ENCODE measurements around the gene ACTR10. TPM values are rescaled to one million over a fixed set of nuclear protein-coding genes. Genes with fewer than 3 reads are reported as not detected.
"Not testable (repeated sequence)": the region's sequence is repeated elsewhere in the genome, so short reads cannot be mapped to it uniquely, and the experiment has no call there.

The ACTR10 gene
- total and polyA plus RNA-seq, 2 donors = 73.1 to 145 TPM

DNA sequence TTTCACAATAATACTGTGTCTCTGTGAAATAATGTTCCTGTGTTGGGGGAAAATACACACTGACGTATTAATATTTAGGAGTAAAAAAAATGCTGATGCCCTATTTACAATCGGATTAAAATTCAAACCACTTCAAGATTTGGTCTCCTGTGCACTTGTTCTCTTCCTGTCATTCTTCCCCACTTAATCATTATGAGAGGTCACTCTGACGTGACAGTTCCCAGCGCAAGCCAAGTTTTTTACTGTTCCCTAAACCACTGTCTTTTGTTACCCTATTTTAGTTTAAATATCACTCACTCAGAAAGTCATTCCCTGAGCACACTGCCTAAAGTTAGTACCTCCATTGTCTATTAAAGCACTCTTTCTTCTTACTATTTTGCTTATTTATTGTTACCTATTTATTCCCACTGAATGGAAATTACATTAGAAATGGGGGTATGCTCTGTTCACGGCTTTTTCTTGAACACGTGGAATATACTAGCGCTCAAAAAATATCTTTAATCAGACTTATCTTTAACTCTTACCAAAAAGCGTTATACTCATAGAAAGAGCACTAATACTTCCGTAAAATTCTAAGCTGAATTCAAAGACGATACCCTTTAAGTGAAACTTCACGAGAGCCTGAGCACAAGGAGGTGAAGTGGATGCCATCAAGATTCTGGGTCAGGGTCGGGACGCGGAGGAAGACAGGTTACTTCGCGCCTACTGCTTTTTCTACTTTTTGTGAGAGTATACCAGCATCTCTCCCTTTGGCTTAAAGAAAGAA is 44.0 kb downstream of the ACTR10 start:
- Histone ChIP-seq H3K4me3 (ENCODE audit: low read length in 2 of 2) (peak overlapping the region; percentile 57 to 67), H3K36me3 (ENCODE audit: control insufficient read depth in 2 of 2, insufficient read depth in 2 of 2, low read length in 1 of 2) (peaks cover 0 to 4% of the 10 kb centered on the region in 2 donors), H3K27ac (ENCODE audit: low read depth in 1 of 2, low read length in 1 of 2) (peak overlapping the region; percentile 87 to 96), H3K27me3 (ENCODE audit: control insufficient read depth in 2 of 2, insufficient read depth in 1 of 2, low read length in 1 of 2) (no peaks in the 10 kb centered on the region), H3K4me1 (ENCODE audit: control insufficient read depth in 2 of 2, insufficient read depth in 2 of 2, low read length in 2 of 2) (peaks cover 0 to 2% of the 10 kb centered on the region in 2 donors), H3K9me3 (ENCODE audit: control insufficient read depth in 2 of 2, insufficient read depth in 1 of 2, low read length in 1 of 2) (no peaks in the 10 kb centered on the region)
- peak in 3 of 9 donors; percentile 4 to 18 (median 4) for DNase-seq (ENCODE audit: low read depth in 6 of 9, low spot score in 9 of 9)
- WGBS = 1% methylated on average over 16 of the region's 16 CpGs

DNA sequence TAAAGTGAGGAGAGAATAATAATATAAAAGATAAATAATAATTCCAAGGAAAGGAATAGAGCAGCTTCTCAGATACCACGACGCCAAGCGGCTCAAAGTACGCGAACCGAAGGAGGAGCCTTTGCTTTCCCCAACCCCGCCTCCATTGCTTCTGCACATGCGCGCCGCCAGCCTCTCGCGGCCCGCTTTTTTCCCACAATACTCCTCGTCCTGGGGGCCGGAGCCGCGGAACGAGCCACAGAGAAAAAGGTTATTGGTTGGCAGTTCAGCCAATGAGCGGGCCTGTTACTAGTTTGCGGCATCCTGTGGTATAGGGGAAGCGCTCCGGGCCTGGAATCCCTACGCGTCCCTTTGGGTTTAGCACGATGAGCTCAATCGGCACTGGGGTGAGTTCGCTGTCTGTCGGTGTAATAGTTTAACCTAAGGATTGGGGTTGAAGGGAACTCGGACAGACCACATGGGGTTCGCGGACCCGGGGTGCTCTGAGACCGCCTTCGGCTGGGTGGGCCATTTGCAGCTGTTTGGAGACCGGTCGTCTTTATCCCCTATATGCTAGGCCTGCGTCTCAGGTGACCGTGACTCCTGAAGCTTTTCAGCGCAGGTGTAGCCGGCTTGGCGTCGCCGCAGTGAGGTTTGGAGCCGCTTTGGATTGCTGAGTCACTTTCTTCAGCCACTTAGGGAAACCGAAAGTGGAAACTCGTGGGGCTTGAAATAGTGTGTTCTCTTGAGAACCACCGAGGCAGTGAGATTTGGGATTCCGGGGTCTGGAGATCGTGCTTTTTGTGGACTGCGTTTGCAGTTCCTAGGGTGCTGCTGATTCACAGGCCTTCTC is 44.8 kb downstream of the ACTR10 start, which contains the start of gene PSMA3:
Gene PSMA3 (plus strand): TSS at position 288 of the 832 bp plus-strand sequence. CDS start 78 bp downstream, at position 366.
- Histone ChIP-seq H3K4me1 (ENCODE audit: control insufficient read depth in 2 of 2, insufficient read depth in 2 of 2, low read length in 2 of 2) (no peaks in the 10 kb centered on the region), H3K27ac (ENCODE audit: low read depth in 1 of 2, low read length in 1 of 2) (peak within 1 kb of the TSS; percentile 93 to 96), H3K36me3 (ENCODE audit: control insufficient read depth in 2 of 2, insufficient read depth in 2 of 2, low read length in 1 of 2) (peaks cover 4 to 6% of the 10 kb centered on the region in 2 donors), H3K4me3 (ENCODE audit: low read length in 2 of 2) (peak within 1 kb of the TSS; percentile 57 to 67), H3K9me3 (ENCODE audit: control insufficient read depth in 2 of 2, insufficient read depth in 1 of 2, low read length in 1 of 2) (no peaks in the 10 kb centered on the region), H3K27me3 (ENCODE audit: control insufficient read depth in 2 of 2, insufficient read depth in 1 of 2, low read length in 1 of 2) (no peaks in the 10 kb centered on the region)
- WGBS = under 1% methylated on average over 50 of the region's 50 CpGs
- peak; percentile 91 to 99 (median 96) for DNase-seq (ENCODE audit: low read depth in 6 of 9, low spot score in 9 of 9)

DNA sequence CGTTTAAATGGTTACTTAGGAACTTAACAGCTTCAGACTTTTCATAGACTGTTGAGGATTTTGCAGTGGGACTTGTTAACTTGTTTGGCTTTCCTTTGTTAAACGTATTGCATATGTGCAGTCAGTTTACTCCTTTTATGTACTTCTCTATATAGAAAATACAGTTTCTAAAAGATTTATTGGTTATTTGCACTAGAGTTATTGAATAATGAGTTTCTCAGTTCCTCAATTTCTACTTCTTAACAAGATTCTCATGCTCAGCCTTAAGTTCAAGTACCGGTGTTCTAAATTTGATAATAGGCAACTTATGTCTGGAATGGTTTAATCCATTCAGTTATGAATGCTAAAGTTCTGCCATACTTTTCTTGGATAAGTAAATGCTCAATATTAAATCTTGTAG is 45.6 kb downstream of the ACTR10 start:
- Histone ChIP-seq H3K4me1 (ENCODE audit: control insufficient read depth in 2 of 2, insufficient read depth in 2 of 2, low read length in 2 of 2) (no peaks in the 10 kb centered on the region), H3K27ac (ENCODE audit: low read depth in 1 of 2, low read length in 1 of 2) (peak overlapping the region; percentile 93 to 96), H3K4me3 (ENCODE audit: low read length in 2 of 2) (peak overlapping the region; percentile 57 to 67), H3K27me3 (ENCODE audit: control insufficient read depth in 2 of 2, insufficient read depth in 1 of 2, low read length in 1 of 2) (no peaks in the 10 kb centered on the region), H3K36me3 (ENCODE audit: control insufficient read depth in 2 of 2, insufficient read depth in 2 of 2, low read length in 1 of 2) (peaks cover 4 to 6% of the 10 kb centered on the region in 2 donors), H3K9me3 (ENCODE audit: control insufficient read depth in 2 of 2, insufficient read depth in 1 of 2, low read length in 1 of 2) (no peaks in the 10 kb centered on the region)
- DNase-seq (ENCODE audit: low read depth in 6 of 9, low spot score in 9 of 9) = peak in 2 of 9 donors; percentile 5 to 19
- WGBS = under 1% methylated on average over 3 of the region's 3 CpGs

- Histone ChIP-seq H3K4me1 (ENCODE audit: control insufficient read depth in 2 of 2, insufficient read depth in 2 of 2, low read length in 2 of 2) (no peaks in the 10 kb centered on the region), H3K4me3 (ENCODE audit: low read length in 2 of 2) (no peak overlapping the region), H3K36me3 (ENCODE audit: control insufficient read depth in 2 of 2, insufficient read depth in 2 of 2, low read length in 1 of 2) (peaks cover 14 to 31% of the 10 kb centered on the region in 2 donors), H3K9me3 (ENCODE audit: control insufficient read depth in 2 of 2, insufficient read depth in 1 of 2, low read length in 1 of 2) (no peaks in the 10 kb centered on the region), H3K27ac (ENCODE audit: low read depth in 1 of 2, low read length in 1 of 2) (no peak overlapping the region), H3K27me3 (ENCODE audit: control insufficient read depth in 2 of 2, insufficient read depth in 1 of 2, low read length in 1 of 2) (no peaks in the 10 kb centered on the region)
- DNase-seq (ENCODE audit: low read depth in 6 of 9, low spot score in 9 of 9) = no peak
- 97% methylated on average over 8 of the region's 8 CpGs for WGBS
These were observed 49.7 kb downstream of the ACTR10 start for GRCh38 chr14:58249611-58250010.

- Histone ChIP-seq H3K36me3 (ENCODE audit: control insufficient read depth in 2 of 2, insufficient read depth in 2 of 2, low read length in 1 of 2) (peaks cover 41 to 86% of the 10 kb centered on the region in 2 donors), H3K4me3 (ENCODE audit: low read length in 2 of 2) (no peak overlapping the region), H3K4me1 (ENCODE audit: control insufficient read depth in 2 of 2, insufficient read depth in 2 of 2, low read length in 2 of 2) (no peaks in the 10 kb centered on the region), H3K9me3 (ENCODE audit: control insufficient read depth in 2 of 2, insufficient read depth in 1 of 2, low read length in 1 of 2) (no peaks in the 10 kb centered on the region), H3K27me3 (ENCODE audit: control insufficient read depth in 2 of 2, insufficient read depth in 1 of 2, low read length in 1 of 2) (no peaks in the 10 kb centered on the region), H3K27ac (ENCODE audit: low read depth in 1 of 2, low read length in 1 of 2) (no peak overlapping the region)
- 99% methylated on average over 4 of the region's 4 CpGs for WGBS
- no peak for DNase-seq (ENCODE audit: low read depth in 6 of 9, low spot score in 9 of 9)
These were observed 58.2 kb downstream of the ACTR10 start for GRCh38 chr14:58258156-58258555.

GRCh38 chr14:58262005-58262404 is 62.1 kb downstream of the ACTR10 start:
- H3K4me1 ChIP-seq (ENCODE audit: control insufficient read depth in 2 of 2, insufficient read depth in 2 of 2, low read length in 2 of 2); H3K4me3 ChIP-seq (ENCODE audit: low read length in 2 of 2); H3K27me3 ChIP-seq (ENCODE audit: control insufficient read depth in 2 of 2, insufficient read depth in 1 of 2, low read length in 1 of 2); DNase-seq (ENCODE audit: low read depth in 6 of 9, low spot score in 9 of 9); H3K9me3 ChIP-seq (ENCODE audit: control insufficient read depth in 2 of 2, insufficient read depth in 1 of 2, low read length in 1 of 2); H3K27ac ChIP-seq (ENCODE audit: low read depth in 1 of 2, low read length in 1 of 2): not testable (repeated sequence)
- WGBS = 98% methylated on average over 10 of the region's 10 CpGs
- H3K36me3 ChIP-seq (ENCODE audit: control insufficient read depth in 2 of 2, insufficient read depth in 2 of 2, low read length in 1 of 2) = peaks cover 38 to 94% of the 10 kb centered on the region in 2 donors

DNA sequence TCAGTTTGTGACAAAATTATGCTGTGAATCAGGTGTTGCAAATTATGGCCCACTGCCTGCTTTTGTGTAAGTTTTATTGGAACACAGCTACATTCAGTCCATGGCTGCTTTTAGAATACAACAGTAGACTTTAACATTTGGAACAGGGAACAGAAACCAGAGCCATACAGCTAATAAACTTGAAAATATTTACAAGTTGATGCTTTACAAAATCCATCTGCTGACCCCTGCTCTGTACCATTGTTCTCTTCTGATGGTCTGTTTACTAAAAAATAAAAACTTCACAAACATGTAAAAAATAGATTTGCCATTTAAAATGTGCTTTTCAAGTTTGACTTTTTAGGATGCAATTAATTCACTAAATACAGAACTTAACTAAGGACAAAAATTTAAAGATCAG is 65.5 kb downstream of the ACTR10 start:
- no peaks in the 10 kb centered on the region for H3K27me3 ChIP-seq (ENCODE audit: control insufficient read depth in 2 of 2, insufficient read depth in 1 of 2, low read length in 1 of 2)
- no peak overlapping the region for H3K27ac ChIP-seq (ENCODE audit: low read depth in 1 of 2, low read length in 1 of 2)
- no peak overlapping the region for H3K4me3 ChIP-seq (ENCODE audit: low read length in 2 of 2)
- no peaks in the 10 kb centered on the region for H3K4me1 ChIP-seq (ENCODE audit: control insufficient read depth in 2 of 2, insufficient read depth in 2 of 2, low read length in 2 of 2)
- H3K9me3 ChIP-seq (ENCODE audit: control insufficient read depth in 2 of 2, insufficient read depth in 1 of 2, low read length in 1 of 2) = no peaks in the 10 kb centered on the region
- peaks cover 36 to 85% of the 10 kb centered on the region in 2 donors for H3K36me3 ChIP-seq (ENCODE audit: control insufficient read depth in 2 of 2, insufficient read depth in 2 of 2, low read length in 1 of 2)
- no peak for DNase-seq (ENCODE audit: low read depth in 6 of 9, low spot score in 9 of 9)

GRCh38 chr14:58270628-58271027 is 70.7 kb downstream of the ACTR10 start:
- no peak for DNase-seq (ENCODE audit: low read depth in 6 of 9, low spot score in 9 of 9)
- no peak overlapping the region for H3K4me3 ChIP-seq (ENCODE audit: low read length in 2 of 2)
- no peaks in the 10 kb centered on the region for H3K9me3 ChIP-seq (ENCODE audit: control insufficient read depth in 2 of 2, insufficient read depth in 1 of 2, low read length in 1 of 2)
- H3K4me1 ChIP-seq (ENCODE audit: control insufficient read depth in 2 of 2, insufficient read depth in 2 of 2, low read length in 2 of 2) = peaks cover 0 to 4% of the 10 kb centered on the region in 2 donors
- H3K27me3 ChIP-seq (ENCODE audit: control insufficient read depth in 2 of 2, insufficient read depth in 1 of 2, low read length in 1 of 2) = no peaks in the 10 kb centered on the region
- no peak overlapping the region for H3K27ac ChIP-seq (ENCODE audit: low read depth in 1 of 2, low read length in 1 of 2)
- H3K36me3 ChIP-seq (ENCODE audit: control insufficient read depth in 2 of 2, insufficient read depth in 2 of 2, low read length in 1 of 2) = peaks cover 19 to 71% of the 10 kb centered on the region in 2 donors
- 98% methylated on average over 2 of the region's 2 CpGs for WGBS

All from thymus (tissue), 11 donors.